ENCODE results near the gene NFASC.
A peak's percentile ranks its signal among the peaks of the same experiment; 100 is the strongest.

Gene NFASC

DNA sequence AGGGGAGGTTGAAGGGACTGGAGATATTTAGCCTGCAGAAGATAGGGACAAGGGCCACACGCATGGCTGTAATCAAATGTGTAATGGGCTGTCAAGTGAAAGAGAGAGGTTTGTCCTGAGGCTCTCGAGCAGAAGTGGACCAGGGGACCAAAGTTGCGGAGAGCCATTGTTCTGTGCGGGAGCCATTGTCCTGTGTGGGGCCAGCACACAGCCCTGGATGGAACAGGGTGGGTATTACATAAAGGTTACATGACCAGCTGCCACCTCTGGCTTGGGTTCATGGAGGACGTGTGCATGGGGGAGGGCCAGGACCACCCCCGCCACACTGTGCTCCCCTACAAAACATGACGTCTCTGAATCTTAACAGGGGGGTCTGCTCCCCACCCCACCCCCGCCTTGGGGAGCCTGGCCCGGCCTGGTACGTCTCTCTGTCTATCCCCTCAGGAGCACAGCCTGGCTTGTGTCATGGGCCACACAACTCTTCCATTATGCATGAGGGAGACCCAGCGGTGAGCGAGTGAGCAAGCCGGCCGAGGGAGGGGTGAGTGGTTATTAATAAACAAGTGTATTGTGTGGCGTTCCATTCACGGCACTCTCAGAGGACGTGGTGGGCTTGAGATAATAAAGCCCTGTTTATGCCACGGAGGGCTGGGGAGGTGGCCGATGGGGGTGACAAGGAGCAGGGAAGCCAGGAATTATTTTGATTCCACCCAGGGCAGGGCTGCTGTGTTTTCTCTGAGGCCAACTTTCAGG is at the start of gene NFASC:
Gene NFASC, plus strand, starts transcription at position 703 of the 753 bp plus-strand sequence. CDS start 73,454 bp downstream, outside the sequence.
- no peak for DNase-seq (ENCODE audit: low spot score)

DNA sequence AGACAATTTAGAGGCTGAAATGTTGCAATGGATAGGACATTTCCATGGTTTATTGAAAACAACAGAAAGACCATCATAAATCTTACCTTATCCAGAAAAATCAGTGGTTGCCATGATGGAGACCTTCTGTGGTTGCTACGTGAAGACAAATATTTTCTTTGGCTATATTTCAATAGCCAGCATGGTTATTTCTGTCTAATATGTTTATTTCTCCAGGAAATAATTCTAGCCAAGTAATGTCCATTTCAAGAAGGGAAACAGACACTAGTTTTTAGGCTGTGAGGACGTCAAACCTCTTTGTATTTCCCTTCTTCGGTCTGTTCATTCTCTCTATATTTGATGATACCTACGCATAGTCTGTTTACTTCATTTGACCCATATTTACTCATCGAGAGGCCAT is 49.2 kb upstream of the NFASC start:
- no peak for DNase-seq (ENCODE audit: low spot score)

DNA sequence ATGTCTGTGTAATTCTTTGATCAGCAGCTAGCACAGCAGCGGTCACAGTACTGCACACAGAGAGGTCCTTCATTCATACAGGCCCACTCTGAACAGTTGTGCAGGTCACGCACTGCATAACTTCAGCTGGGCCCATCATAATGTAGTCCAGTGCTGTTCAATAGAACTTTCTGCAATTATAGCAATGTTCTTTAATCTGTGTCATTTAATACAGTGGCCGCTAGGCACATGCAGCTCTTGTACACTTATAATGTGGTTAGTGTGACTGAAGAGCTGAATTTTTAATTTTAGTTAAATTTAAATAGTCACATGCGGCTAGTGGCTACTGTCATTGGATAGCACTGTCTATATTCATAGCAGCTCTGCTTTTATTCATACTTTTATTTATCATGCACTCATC is 48.7 kb upstream of the NFASC start:
- no peak for DNase-seq (ENCODE audit: low spot score)

DNA sequence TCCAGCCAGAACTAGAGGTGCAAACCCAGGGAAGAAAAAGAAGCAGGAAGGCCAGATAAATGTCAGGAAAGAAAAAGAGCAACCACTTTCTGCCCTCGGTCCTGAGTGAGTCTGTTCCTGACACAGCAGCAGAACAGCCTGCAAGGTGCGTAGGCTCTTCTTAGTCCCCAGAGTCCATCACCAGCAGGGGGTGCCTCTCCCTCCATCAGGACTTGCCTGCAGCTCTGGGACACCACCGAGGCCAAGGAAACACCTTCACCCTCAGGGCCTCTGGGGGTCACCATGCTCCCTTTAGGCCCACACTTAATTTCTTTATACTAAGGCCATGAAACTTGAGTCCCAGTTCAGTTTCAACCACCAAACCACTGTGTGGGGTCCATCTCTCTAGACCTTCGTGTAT is 43.7 kb upstream of the NFASC start:
- peak; percentile 29 for DNase-seq (ENCODE audit: low spot score)

DNA sequence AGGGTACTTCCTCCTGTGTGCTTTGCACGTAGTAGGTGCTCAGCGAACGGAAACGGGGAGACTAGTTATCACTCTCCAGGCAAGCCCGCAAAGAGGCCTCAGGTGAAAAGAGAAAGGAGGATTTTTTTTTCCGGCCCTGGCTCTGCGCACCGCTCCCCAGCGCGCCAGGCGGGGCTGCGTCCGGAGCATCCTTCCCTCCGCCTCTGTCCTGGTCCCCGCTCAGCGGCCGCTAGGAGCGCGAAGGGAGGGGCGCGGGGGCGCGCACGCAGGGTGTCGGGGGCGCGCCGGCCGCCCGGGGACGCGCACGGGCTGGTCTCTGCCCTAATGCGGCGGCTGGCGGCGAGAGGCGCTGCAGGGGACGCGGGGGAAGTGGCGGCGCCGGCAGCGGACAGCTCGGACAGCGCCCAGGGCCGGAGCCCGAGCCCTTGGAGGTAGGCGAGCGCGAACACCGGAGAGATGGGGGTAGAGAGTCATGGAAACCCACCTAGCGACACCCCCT is 42.3 kb upstream of the NFASC start:
- DNase-seq (ENCODE audit: low spot score) = peak; percentile 94

DNA sequence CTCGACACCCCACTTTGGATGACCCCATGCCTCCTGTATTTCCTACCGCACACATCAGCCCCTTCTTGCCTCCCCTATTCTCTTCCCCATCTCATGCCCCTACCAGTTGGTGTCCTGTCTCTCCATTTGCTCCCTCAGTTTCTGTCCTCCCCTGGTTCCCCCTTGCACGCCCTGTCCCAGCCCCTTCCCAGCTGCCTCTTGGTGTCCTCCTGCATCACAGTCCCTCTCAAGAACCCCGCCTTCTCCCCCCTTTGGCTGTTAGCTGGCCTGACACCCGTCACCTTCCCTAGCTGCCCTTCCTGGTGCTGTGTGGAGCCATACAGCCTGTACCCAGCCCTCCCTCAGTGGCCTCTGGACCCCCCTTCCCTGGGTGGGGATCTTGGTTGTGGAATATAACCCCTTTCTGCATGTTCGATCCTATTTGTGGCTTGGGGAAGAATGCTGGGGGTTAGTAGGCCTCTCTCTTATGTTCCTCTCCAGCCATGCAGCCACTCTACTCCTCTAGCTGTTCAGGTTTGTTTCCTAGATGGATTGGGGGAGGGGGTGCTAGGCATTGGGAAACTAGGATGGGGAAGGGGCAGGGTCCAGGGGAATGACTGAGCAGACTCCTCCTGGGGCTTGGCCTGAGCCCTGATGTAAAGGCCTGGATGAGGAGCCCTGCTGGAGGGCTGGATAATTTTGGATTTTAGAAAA is 41.4 kb upstream of the NFASC start:
- peak; percentile 18 for DNase-seq (ENCODE audit: low spot score)

DNA sequence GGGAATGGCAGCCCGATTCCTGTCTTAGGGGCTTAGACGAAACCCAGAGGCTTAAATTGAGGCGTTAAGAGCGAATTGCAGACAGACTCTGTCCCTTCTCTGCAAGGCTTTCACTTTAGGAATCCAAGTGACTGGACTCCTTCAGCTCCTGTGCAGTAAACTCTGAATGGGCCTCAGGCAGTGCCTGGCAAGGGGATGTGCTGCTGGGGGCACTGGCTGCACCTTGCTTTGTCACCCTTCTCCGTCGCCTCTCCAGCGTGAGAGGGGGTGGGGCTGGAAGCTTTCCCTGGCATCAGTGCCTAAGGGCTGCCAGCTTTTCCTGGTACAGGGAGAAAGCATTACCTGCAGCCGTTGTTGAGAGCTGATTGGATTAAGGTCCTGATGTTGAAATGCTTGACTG is 39.9 kb upstream of the NFASC start:
- no peak for DNase-seq (ENCODE audit: low spot score)

- no peak for DNase-seq (ENCODE audit: low spot score)
Measured at GRCh38 chr1:204831186-204831585, 39.5 kb upstream of the NFASC start.

DNA sequence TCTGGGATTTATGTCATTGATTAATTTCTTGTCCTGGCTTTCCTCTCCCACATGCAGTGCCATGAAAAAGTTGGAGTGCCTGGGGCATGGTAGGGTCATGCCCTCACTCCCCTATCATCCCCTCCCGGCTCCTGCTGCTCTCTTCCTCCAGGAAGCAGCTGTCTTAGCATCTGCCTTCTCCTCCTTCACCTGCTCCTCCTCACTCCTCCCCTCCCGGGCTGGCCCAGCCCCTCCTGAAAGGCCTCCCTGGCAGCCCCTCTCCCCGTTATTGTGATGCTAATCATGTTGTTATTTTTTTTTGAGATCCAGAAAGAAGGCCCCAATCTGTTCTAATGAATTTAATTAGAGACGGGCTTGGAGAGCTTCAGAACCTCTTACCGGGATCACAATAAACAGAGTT is 36.3 kb upstream of the NFASC start:
- DNase-seq (ENCODE audit: low spot score) = no peak

- no peak for DNase-seq (ENCODE audit: low spot score)
Measured at GRCh38 chr1:204834752-204835151, 35.9 kb upstream of the NFASC start.

- no peak for DNase-seq (ENCODE audit: low spot score)
Measured at GRCh38 chr1:204835737-204836136, 34.9 kb upstream of the NFASC start.

DNA sequence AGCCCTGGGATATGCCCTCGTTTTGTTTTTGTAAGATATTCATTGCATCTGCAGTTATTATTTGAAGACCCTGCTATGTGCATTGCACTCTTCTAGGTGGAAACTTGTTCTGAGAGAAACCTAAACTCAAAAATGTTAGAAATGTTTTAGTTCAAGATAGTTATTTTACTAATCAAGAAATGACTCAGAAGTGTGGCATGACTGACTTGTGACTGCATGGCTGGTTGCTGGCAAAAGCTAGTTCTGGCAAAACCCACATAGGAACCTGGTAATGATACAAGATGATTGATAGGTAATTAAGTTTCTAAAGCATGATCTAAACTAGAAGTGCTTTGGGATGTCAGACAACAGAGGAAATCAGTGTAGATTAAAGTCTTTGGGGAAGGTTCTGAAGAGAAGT is 33.8 kb upstream of the NFASC start:
- DNase-seq (ENCODE audit: low spot score) = no peak

DNA sequence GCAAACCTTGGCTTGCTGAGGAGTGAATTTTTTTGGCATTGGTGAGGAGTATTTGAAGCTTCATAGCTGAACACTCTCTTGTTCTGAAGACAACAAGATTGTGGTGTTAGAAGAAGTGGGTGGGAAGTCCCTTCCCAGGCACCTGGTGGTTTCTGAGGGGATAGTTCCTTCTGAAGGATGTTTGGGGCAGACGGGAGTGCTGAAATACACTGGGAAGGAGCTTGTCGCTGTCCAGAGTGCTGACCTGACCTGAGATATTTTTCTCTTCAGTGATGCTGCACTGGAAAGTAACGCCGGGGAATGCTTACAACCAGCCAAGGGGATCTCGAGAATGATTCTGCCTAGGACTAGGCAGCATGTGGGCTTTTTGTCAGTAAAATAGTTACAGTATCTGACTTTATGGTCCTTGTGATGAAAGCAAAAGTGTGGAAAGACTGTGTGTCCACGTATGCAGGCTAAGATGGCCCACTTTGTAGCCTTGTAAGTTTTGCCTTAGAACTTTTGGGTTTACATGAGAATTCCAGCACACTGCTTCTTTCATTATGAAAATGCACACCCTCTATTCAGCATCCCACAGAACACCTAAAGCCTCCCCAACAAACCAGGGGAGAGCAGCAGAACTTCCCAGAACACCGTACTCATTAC is 33.1 kb upstream of the NFASC start:
- DNase-seq (ENCODE audit: low spot score) = peak; percentile 76

DNA sequence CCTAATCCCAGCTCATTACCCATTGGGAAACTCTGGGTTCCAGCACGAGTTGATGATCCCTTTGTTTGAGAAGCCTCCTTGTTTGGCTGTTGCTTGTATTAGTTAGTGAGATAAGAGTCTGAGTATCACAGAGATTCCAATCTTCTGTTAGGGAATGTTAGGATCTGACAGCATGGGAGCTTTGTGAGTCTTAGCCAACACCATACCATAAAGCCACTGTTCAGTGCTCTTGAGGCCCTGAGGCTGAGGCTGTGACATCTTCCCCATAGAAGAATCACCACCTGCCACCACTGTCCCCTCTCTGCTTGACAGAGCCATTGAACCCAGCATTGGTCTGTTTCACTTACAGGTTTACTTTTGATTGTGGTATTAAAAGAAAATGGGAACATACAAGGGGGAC is 29.3 kb upstream of the NFASC start:
- no peak for DNase-seq (ENCODE audit: low spot score)

- no peak for DNase-seq (ENCODE audit: low spot score)
Measured at GRCh38 chr1:204841798-204842197, 28.9 kb upstream of the NFASC start.

- no peak for DNase-seq (ENCODE audit: low spot score)
Measured at GRCh38 chr1:204842369-204842768, 28.3 kb upstream of the NFASC start.

DNA sequence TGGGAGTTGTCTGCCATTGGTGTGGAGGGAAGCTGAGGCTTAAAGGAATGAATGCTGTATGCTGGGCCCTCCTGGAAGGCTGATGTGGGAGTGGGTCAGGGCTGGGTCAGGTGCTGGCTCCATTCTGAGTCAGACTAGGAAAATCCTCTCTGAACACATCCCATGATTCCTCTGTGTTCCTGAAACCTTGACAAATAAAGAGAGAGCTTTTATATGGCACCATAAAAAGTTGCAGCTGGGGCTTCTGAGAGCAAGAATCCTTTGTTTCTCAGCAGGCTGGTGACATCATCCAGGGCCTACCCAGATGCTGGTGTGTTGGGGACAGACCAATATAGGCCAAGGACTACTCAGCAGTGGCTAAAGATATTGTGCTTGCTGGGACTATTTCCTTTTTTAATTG is 27.8 kb upstream of the NFASC start:
- no peak for DNase-seq (ENCODE audit: low spot score)

DNA sequence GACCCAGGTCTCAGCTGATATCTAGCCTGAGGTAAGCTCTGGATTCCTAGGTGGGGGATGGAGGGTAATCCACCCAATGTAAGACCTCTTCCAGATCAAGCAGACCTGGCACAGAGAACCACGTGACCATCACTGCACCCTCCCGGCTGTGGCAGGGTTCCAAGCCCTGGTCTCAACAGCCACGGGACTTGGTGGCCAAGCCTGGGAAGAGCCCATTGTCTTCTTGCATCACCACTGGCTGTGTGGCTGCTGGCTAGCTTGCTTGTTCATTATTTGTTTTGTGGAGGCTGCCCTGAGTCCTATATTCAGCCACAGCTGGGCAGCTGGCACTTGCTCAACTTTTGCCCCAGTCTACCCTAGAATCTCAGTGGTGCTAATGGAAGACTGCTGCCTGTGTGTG is 24.1 kb upstream of the NFASC start:
- no peak for DNase-seq (ENCODE audit: low spot score)

GRCh38 chr1:204848579-204848978 is 22.1 kb upstream of the NFASC start:
- no peak for DNase-seq (ENCODE audit: low spot score)

GRCh38 chr1:204852854-204853253 is 17.8 kb upstream of the NFASC start:
- no peak for DNase-seq (ENCODE audit: low spot score)

GRCh38 chr1:204853436-204853835 is 17.2 kb upstream of the NFASC start:
- no peak for DNase-seq (ENCODE audit: low spot score)

DNA sequence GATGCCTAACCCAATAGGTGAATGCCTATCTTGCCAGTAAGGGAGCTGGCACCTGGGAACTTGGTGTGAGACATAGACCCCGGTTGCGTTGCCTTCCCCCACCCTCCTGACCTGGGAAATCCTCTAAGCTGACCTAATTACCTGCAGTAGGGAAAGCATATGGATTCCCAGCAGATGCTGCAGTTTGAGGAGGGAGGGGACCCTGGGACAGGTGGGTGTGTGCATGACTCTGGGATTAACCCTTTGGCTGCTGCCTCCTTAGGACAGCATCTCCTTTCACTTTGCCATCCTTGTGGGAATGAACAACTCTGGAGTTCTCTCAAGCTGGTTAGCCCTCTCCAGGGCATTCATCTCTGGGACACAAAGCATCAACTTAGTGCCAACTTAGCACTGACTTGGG is 16.4 kb upstream of the NFASC start:
- DNase-seq (ENCODE audit: low spot score) = no peak

GRCh38 chr1:204858363-204858821 is 12.3 kb upstream of the NFASC start:
- no peak for DNase-seq (ENCODE audit: low spot score)

All from AG08396 (cell line).